PC-9 (cell line): Measurements from ENCODE around the gene PLIN1. TPM values are rescaled to one million over a fixed set of nuclear protein-coding genes. Genes with fewer than 3 reads are reported as not detected.

Source experiments
- BruUV-seq: library from RNA; stranded (reverse); fragments of 400-500 nt; replicated peaks from 2 replicates; lab custom pipeline; 2021; lab: Mats Ljungman, UMichigan
- CTCF ChIA-PET: fragments of 300-600 bp; sonication (Branson Sonifier 250); formaldehyde crosslinking; loops from one replicate; lab custom pipeline; 2022; ENCODE audit warnings: antibody characterized with exemption; lab: Charles Lee
- POLR2A ChIA-PET: fragments of 300-600 bp; sonication (Branson Sonifier 250); formaldehyde crosslinking; loops from one replicate; lab custom pipeline; 2022; ENCODE audit warnings: antibody characterized with exemption; ENCODE audit not compliant: unreplicated experiment; lab: Charles Lee
- DNase-seq, 2 experiments: peaks; one replicate each; pipeline versions ENCODE4 v3.0.0 to v3.0.0-alpha.2; 2015 to 2022; ENCODE audit warnings: mixed read lengths in 1 of 2
- H2AFZ ChIP-seq: fragments of 200-600 bp; sonication (generic); 2 replicates; pipeline ENCODE4 v1.8.1; 2017; ENCODE audit warnings: antibody characterized with exemption
- H3F3A ChIP-seq: fragments of 200-600 bp; sonication (generic); 2 replicates; pipeline ENCODE4 v1.8.1; 2017; ENCODE audit warnings: antibody characterized with exemption, mild to moderate bottlenecking, low read depth; ENCODE audit not compliant: insufficient read depth
- H3K27ac ChIP-seq: fragments of 200-600 bp; sonication (generic); 2 replicates; pipeline ENCODE4 v1.6.1; 2016; ENCODE audit warnings: mixed run types
- H3K27me3 ChIP-seq: fragments of 200-600 bp; sonication (generic); 2 replicates; pipeline ENCODE4 v1.6.1; 2016; ENCODE audit warnings: low read depth, mixed run types; ENCODE audit not compliant: insufficient read depth
- H3K36me3 ChIP-seq: fragments of 200-600 bp; sonication (generic); 2 replicates; pipeline ENCODE4 v1.6.1; 2016; ENCODE audit warnings: low read depth, mixed run types
- H3K4me1 ChIP-seq: fragments of 200-600 bp; sonication (generic); replicated peaks from 2 replicates; pipeline ENCODE4 v1.6.1; 2016; ENCODE audit warnings: mixed run types; ENCODE audit not compliant: insufficient read depth
- H3K4me2 ChIP-seq: fragments of 200-600 bp; sonication (generic); 2 replicates; pipeline ENCODE4 v1.6.1; 2017; ENCODE audit warnings: mixed run types
- H3K4me3 ChIP-seq: fragments of 200-600 bp; sonication (generic); 2 replicates; pipeline ENCODE4 v1.6.1; 2016; ENCODE audit warnings: mixed run types
- H3K79me2 ChIP-seq: fragments of 200-600 bp; sonication (generic); 2 replicates; pipeline ENCODE4 v1.6.1; 2017; ENCODE audit warnings: low read depth, mixed run types
- H3K9me2 ChIP-seq: fragments of 200-600 bp; sonication (generic); 2 replicates; pipeline ENCODE4 v1.8.1; 2017; ENCODE audit warnings: mild to moderate bottlenecking; ENCODE audit not compliant: insufficient read depth
- H3K9me3 ChIP-seq: fragments of 200-600 bp; sonication (generic); 2 replicates; pipeline ENCODE4 v1.8.1; 2016; ENCODE audit warnings: low read depth; ENCODE audit not compliant: insufficient read depth
- H4K20me1 ChIP-seq: fragments of 200-600 bp; sonication (generic); 2 replicates; pipeline ENCODE4 v1.8.1; 2017; ENCODE audit not compliant: insufficient read depth
- CTCF ChIP-seq: fragments of 200-600 bp; sonication (generic); conservative IDR thresholded peaks from 2 replicates; pipeline ENCODE4 v1.6.1; 2017; ENCODE audit warnings: mixed run types, antibody characterized with exemption, mild to moderate bottlenecking, moderate library complexity
- EZH2 ChIP-seq: fragments of 200-600 bp; sonication (generic); IDR thresholded peaks from 2 replicates; pipeline ENCODE4 v1.8.0; 2017; ENCODE audit warnings: antibody characterized with exemption, low read depth
- intact Hi-C: fragments of 100-400 bp; cut with micrococcal nuclease; formaldehyde crosslinking; loops from one replicate; pipeline ENCODE4 v1.10.0; 2022; ENCODE audit not compliant: unreplicated experiment
- total RNA-seq: library from RNA; stranded (reverse); gene quantifications from 2 replicates; pipeline ENCODE4 v1.2.3, GENCODE V29; 2021

The PLIN1 gene
- total RNA-seq, 1 experiment from 2014 or later: 1.0 TPM

- H3K9me2 ChIP-seq: no peaks in the 10 kb centered on the region
- peak; percentile 54 to 80 for DNase-seq
- H3K27me3 ChIP-seq: no peaks in the 10 kb centered on the region
- H3K4me2 ChIP-seq: peak overlapping the region; percentile 49
- H3K9me3 ChIP-seq: no peaks in the 10 kb centered on the region
- peaks cover 26% of the 10 kb centered on the region for H3K4me1 ChIP-seq
- CTCF ChIA-PET: no interaction called here
- 0 out of 2 replicates have a peak, but pooled peaks cover 18% of the 10 kb centered on the region for H3K36me3 ChIP-seq
- peaks cover 14% of the 10 kb centered on the region for H3F3A ChIP-seq
- POLR2A ChIA-PET: interaction anchor here (1.0 kb wide), 1 partner anchor 17 kb away, joined by 7 read pairs; no protein-coding TSS in a partner anchor
- no peak overlapping the region for H2AFZ ChIP-seq
- intact Hi-C loops: no loop called here
- no peak overlapping the region for H3K4me3 ChIP-seq
- H3K27ac ChIP-seq: peak overlapping the region; percentile 50
- H4K20me1 ChIP-seq: no peaks in the 10 kb centered on the region
- no peaks in the 10 kb centered on the region for H3K79me2 ChIP-seq
- BruUV-seq: no TSS peak
- TF ChIP-seq EZH2 (no peak), CTCF (no peak)
Observed at GRCh38 chr15:89680282-89680873, 1.2 kb upstream of the PLIN1 start.

- H3K36me3 ChIP-seq: no peaks in the 10 kb centered on the region
- H2AFZ ChIP-seq: no peak overlapping the region
- H4K20me1 ChIP-seq: no peaks in the 10 kb centered on the region
- ChIA-PET CTCF (no interaction called here), POLR2A (no interaction called here)
- TF ChIP-seq CTCF (no peak), EZH2 (no peak)
- H3F3A ChIP-seq: peaks cover 14% of the 10 kb centered on the region
- peaks cover 26% of the 10 kb centered on the region for H3K4me1 ChIP-seq
- H3K4me3 ChIP-seq: no peak overlapping the region
- intact Hi-C loops: no loop called here
- no peaks in the 10 kb centered on the region for H3K79me2 ChIP-seq
- no peaks in the 10 kb centered on the region for H3K27me3 ChIP-seq
- BruUV-seq: no TSS peak
- H3K4me2 ChIP-seq: no peak overlapping the region
- H3K27ac ChIP-seq: no peak overlapping the region
- no peaks in the 10 kb centered on the region for H3K9me3 ChIP-seq
- DNase-seq: no peak
- H3K9me2 ChIP-seq: no peaks in the 10 kb centered on the region
Observed at GRCh38 chr15:89677381-89677780, 1.8 kb downstream of the PLIN1 start.

- ChIA-PET CTCF (no interaction called here), POLR2A (no interaction called here)
- Histone ChIP-seq H3K27ac (no peak overlapping the region), H3K79me2 (no peaks in the 10 kb centered on the region), H3K4me3 (no peak overlapping the region), H3F3A (peaks cover 7% of the 10 kb centered on the region), H2AFZ (no peak overlapping the region), H3K4me1 (peaks cover 17% of the 10 kb centered on the region), H3K4me2 (no peak overlapping the region), H3K27me3 (no peaks in the 10 kb centered on the region), H4K20me1 (no peaks in the 10 kb centered on the region), H3K9me2 (no peaks in the 10 kb centered on the region), H3K36me3 (no peaks in the 10 kb centered on the region), H3K9me3 (no peaks in the 10 kb centered on the region)
- no peak for DNase-seq
- intact Hi-C loops: no loop called here
- no TSS peak for BruUV-seq
- TF ChIP-seq EZH2: no peak
- no peak for TF ChIP-seq CTCF
Observed at GRCh38 chr15:89675606-89676005, 3.6 kb downstream of the PLIN1 start.
